ENCODE data around the gene OSCP1. TPM values are rescaled to one million over a fixed set of nuclear protein-coding genes. Genes with fewer than 3 reads are reported as not detected.
A peak's percentile ranks its signal among the peaks of the same experiment; 100 is the strongest.

Gene OSCP1
- polyA plus RNA-seq, 1 donor (not counting 4 experiments of a cell fraction or from before 2014, with no cell fraction given) = 9.5 TPM

GRCh38 chr1:36436821-36437220 is 13.4 kb downstream of the OSCP1 start:
- H3K27me3 ChIP-seq (ENCODE audit: control insufficient read depth, extremely low read depth, insufficient read depth, low read length) = no peaks in the 10 kb centered on the region
- peak; percentile 41 for DNase-seq (ENCODE audit: low read depth, low spot score)
- dilution Hi-C loops (cut with MboI; ENCODE audit: extremely low pct_ligation_motif_present, low sequenced_read_pairs) = no loop called here
- no peaks in the 10 kb centered on the region for H3K79me2 ChIP-seq (ENCODE audit: control insufficient read depth, insufficient read depth, low read length)
- H4K20me1 ChIP-seq (ENCODE audit: control insufficient read depth, extremely low read depth, insufficient read depth, low read length) = no peaks in the 10 kb centered on the region
- FAIRE-seq = peak; percentile 90
- TF ChIP-seq CTCF (optimal IDR thresholded peaks at IDR 0.05 in 1 of 3, IDR thresholded peaks at IDR 0.05 in 1 of 3, conservative IDR thresholded peaks at IDR 0.05 in 1 of 3; ENCODE audit: extremely low read depth in 1 of 3, insufficient read depth in 2 of 3, low read length in 3 of 3) = no peak
- no peak for TF ChIP-seq EZH2 (IDR thresholded peaks at IDR 0.05; ENCODE audit: low read length)
- H3K4me1 ChIP-seq (ENCODE audit: control insufficient read depth, extremely low read depth, insufficient read depth, low read length) = peaks cover 15% of the 10 kb centered on the region
- no peak overlapping the region for H2AFZ ChIP-seq (ENCODE audit: control insufficient read depth, low read length)
- no peak overlapping the region for H3K9ac ChIP-seq (ENCODE audit: control insufficient read depth, extremely low read depth, insufficient read depth, low read length)
- peak overlapping the region; percentile 79 for H3K4me2 ChIP-seq (ENCODE audit: control insufficient read depth, extremely low read depth, insufficient read depth, low read depth, low read length)
- peak overlapping the region; percentile 58 for H3K27ac ChIP-seq (ENCODE audit: control insufficient read depth, insufficient read depth, low read length)
- H3K9me3 ChIP-seq (ENCODE audit: control insufficient read depth, low read depth, low read length) = no peaks in the 10 kb centered on the region
- peaks cover 0 to 2% of the 10 kb centered on the region in 2 experiments for H3K36me3 ChIP-seq (ENCODE audit: control insufficient read depth in 2 of 2, extremely low read depth in 1 of 2, insufficient read depth in 2 of 2, low read length in 2 of 2)
- peak overlapping the region in 1 of 3 experiments; percentile 6 for H3K4me3 ChIP-seq (ENCODE audit: control insufficient read depth in 2 of 3, extremely low read depth in 1 of 3, insufficient read depth in 2 of 3, low read depth in 1 of 3, low read length in 3 of 3)
- no peaks in the 10 kb centered on the region for H3K9me1 ChIP-seq (ENCODE audit: control insufficient read depth, extremely low read depth, insufficient read depth, low read length)

GRCh38 chr1:36433102-36433501 is 17.1 kb downstream of the OSCP1 start:
- Histone ChIP-seq H3K27me3 (ENCODE audit: control insufficient read depth, extremely low read depth, insufficient read depth, low read length) (no peaks in the 10 kb centered on the region), H4K20me1 (ENCODE audit: control insufficient read depth, extremely low read depth, insufficient read depth, low read length) (no peaks in the 10 kb centered on the region), H3K9ac (ENCODE audit: control insufficient read depth, extremely low read depth, insufficient read depth, low read length) (no peak overlapping the region), H3K79me2 (ENCODE audit: control insufficient read depth, insufficient read depth, low read length) (no peaks in the 10 kb centered on the region), H3K9me3 (ENCODE audit: control insufficient read depth, low read depth, low read length) (no peaks in the 10 kb centered on the region), H3K4me1 (ENCODE audit: control insufficient read depth, extremely low read depth, insufficient read depth, low read length) (peaks cover 15% of the 10 kb centered on the region), H3K4me3 (ENCODE audit: control insufficient read depth in 2 of 3, extremely low read depth in 1 of 3, insufficient read depth in 2 of 3, low read depth in 1 of 3, low read length in 3 of 3) (no peak overlapping the region), H3K27ac (ENCODE audit: control insufficient read depth, insufficient read depth, low read length) (no peak overlapping the region), H3K4me2 (ENCODE audit: control insufficient read depth, extremely low read depth, insufficient read depth, low read depth, low read length) (no peak overlapping the region), H3K36me3 (ENCODE audit: control insufficient read depth in 2 of 2, extremely low read depth in 1 of 2, insufficient read depth in 2 of 2, low read length in 2 of 2) (peaks cover 0 to 2% of the 10 kb centered on the region in 2 experiments), H3K9me1 (ENCODE audit: control insufficient read depth, extremely low read depth, insufficient read depth, low read length) (no peaks in the 10 kb centered on the region), H2AFZ (ENCODE audit: control insufficient read depth, low read length) (no peak overlapping the region)
- FAIRE-seq (no peak), DNase-seq (ENCODE audit: low read depth, low spot score) (no peak)
- dilution Hi-C loops (cut with MboI; ENCODE audit: extremely low pct_ligation_motif_present, low sequenced_read_pairs) = no loop called here
- TF ChIP-seq EZH2 (IDR thresholded peaks at IDR 0.05; ENCODE audit: low read length) (no peak), CTCF (optimal IDR thresholded peaks at IDR 0.05 in 1 of 3, IDR thresholded peaks at IDR 0.05 in 1 of 3, conservative IDR thresholded peaks at IDR 0.05 in 1 of 3; ENCODE audit: extremely low read depth in 1 of 3, insufficient read depth in 2 of 3, low read length in 3 of 3) (no peak)
